HTERT RPE-1 (cell line): ENCODE data around the gene SIMC1.

Experiments used
- in situ Hi-C: fragments of 300-500 bp; cut with MboI; formaldehyde crosslinking; loops from 4 replicates; pipeline ENCODE4 v1.14.3; 2020; ENCODE audit warnings: low sequenced_read_pairs

Gene SIMC1

GRCh38 chr5:176361437-176362232, 123.4 kb downstream of the SIMC1 start, which contains the start of gene KIAA1191:
TSS of gene KIAA1191 (minus strand) at chr5:176361764. CDS start at chr5:176359508, 2,256 bp downstream.
- in situ Hi-C loops: no loop called here

- in situ Hi-C loops: no loop called here
Observed at GRCh38 chr5:176362233-176362490, 123.9 kb downstream of the SIMC1 start.

- in situ Hi-C loops: no loop called here
Observed at GRCh38 chr5:176364765-176365350, 126.6 kb downstream of the SIMC1 start.

GRCh38 chr5:176365351-176366231, 127.4 kb downstream of the SIMC1 start, which contains the start of gene ARL10:
TSS of gene ARL10 (plus strand) at chr5:176365487. CDS start at chr5:176365564, 77 bp downstream.
- in situ Hi-C loops: no loop called here

- in situ Hi-C loops: no loop called here
Observed at GRCh38 chr5:176366232-176366894, 128.1 kb downstream of the SIMC1 start.

GRCh38 chr5:176368726-176369125, 130.5 kb downstream of the SIMC1 start:
- in situ Hi-C loops: no loop called here

- in situ Hi-C loops: no loop called here
Observed at GRCh38 chr5:176369934-176370711, 131.9 kb downstream of the SIMC1 start.

GRCh38 chr5:176371621-176372539, 133.7 kb downstream of the SIMC1 start:
- in situ Hi-C loops: no loop called here

- in situ Hi-C loops: no loop called here
Observed at GRCh38 chr5:176373100-176373818, 135.0 kb downstream of the SIMC1 start.

- in situ Hi-C loops: no loop called here
Observed at GRCh38 chr5:176379881-176380280, 141.7 kb downstream of the SIMC1 start.

- in situ Hi-C loops: no loop called here
Observed at GRCh38 chr5:176381423-176381822, 143.2 kb downstream of the SIMC1 start.

- in situ Hi-C loops: no loop called here
Observed at GRCh38 chr5:176381979-176382378, 143.8 kb downstream of the SIMC1 start.

- in situ Hi-C loops: no loop called here
Observed at GRCh38 chr5:176382721-176383120, 144.5 kb downstream of the SIMC1 start.

GRCh38 chr5:176383248-176383905, 145.2 kb downstream of the SIMC1 start:
- in situ Hi-C loops: no loop called here

- in situ Hi-C loops: no loop called here
Observed at GRCh38 chr5:176383961-176384360, 145.7 kb downstream of the SIMC1 start.

GRCh38 chr5:176384366-176384930, 146.2 kb downstream of the SIMC1 start:
- in situ Hi-C loops: no loop called here

- in situ Hi-C loops: no loop called here
Observed at GRCh38 chr5:176384991-176385390, 146.8 kb downstream of the SIMC1 start.

GRCh38 chr5:176386491-176386890, 148.3 kb downstream of the SIMC1 start:
- in situ Hi-C loops: no loop called here
